Adrenal gland (tissue), 5 donors: ENCODE measurements around the gene HSPA12B.

Experiments used
- POLR2A ChIP-seq, 2 donors: fragments of 450-650 bp; IDR thresholded peaks; one replicate each; pipeline ENCODE4 v1.6.1; 2017; ENCODE audit warnings: antibody characterized with exemption in 2 of 2, mild to moderate bottlenecking in 2 of 2, moderate library complexity in 1 of 2
- TF ChIP-seq, protein P1 (sequence below), 6 experiments: fragments of 450-650 bp in 4 of 6; fragments of 200-600 bp in 2 of 6; sonication (generic) in 1 of 6; IDR thresholded peaks; 1 replicate in 5 of 6; 2 replicates in 1 of 6; pipeline versions ENCODE4 v1.5.1 to v1.8.0; 2016 to 2021; ENCODE audit warnings: antibody characterized with exemption in 6 of 6, mild to moderate bottlenecking in 2 of 6, moderate library complexity in 1 of 6
- donor health status: DM: no; HTN: no; CAD: no.

DNA sequence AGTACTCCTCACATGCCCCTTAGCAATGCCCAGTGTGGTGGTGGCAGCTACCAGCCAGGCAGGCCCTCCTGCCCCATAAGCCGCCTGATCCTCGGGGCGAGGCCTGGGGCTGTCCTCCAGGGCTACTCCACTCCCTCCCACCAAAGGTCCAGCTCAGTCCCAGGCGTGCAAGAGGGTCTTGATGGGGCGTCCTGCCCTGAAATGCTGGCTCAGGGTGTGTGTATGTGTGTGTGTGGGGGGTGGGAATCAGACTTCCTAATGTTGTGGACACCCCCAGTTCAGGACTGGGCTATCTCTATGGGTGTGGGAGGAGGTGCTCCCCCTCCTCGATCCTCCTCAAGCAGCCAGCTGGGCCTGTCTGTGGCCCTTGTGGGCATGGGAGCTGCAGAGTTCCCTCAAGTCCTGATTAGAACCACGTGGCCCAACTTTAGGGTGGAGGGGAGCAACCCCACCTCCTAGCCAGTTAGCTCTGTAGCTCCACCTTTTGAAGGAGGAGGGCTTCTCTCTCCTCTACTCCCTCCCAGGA lies 7.5 kb downstream of the HSPA12B start:
- TF ChIP-seq, protein P1, sequence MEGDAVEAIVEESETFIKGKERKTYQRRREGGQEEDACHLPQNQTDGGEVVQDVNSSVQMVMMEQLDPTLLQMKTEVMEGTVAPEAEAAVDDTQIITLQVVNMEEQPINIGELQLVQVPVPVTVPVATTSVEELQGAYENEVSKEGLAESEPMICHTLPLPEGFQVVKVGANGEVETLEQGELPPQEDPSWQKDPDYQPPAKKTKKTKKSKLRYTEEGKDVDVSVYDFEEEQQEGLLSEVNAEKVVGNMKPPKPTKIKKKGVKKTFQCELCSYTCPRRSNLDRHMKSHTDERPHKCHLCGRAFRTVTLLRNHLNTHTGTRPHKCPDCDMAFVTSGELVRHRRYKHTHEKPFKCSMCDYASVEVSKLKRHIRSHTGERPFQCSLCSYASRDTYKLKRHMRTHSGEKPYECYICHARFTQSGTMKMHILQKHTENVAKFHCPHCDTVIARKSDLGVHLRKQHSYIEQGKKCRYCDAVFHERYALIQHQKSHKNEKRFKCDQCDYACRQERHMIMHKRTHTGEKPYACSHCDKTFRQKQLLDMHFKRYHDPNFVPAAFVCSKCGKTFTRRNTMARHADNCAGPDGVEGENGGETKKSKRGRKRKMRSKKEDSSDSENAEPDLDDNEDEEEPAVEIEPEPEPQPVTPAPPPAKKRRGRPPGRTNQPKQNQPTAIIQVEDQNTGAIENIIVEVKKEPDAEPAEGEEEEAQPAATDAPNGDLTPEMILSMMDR (IDR thresholded peaks at IDR 0.05) = no peak
- no peak for TF ChIP-seq POLR2A (IDR thresholded peaks at IDR 0.05)
